ENCODE results near the gene IL10. TPM values are rescaled to one million over a fixed set of nuclear protein-coding genes. Genes with fewer than 3 reads are reported as not detected.
"Not testable (repeated sequence)": the region's sequence is repeated elsewhere in the genome, so short reads cannot be mapped to it uniquely, and the experiment has no call there.

IL10 gene
- total RNA-seq, 1 donor from 2014 or later: 0.68 TPM

DNA sequence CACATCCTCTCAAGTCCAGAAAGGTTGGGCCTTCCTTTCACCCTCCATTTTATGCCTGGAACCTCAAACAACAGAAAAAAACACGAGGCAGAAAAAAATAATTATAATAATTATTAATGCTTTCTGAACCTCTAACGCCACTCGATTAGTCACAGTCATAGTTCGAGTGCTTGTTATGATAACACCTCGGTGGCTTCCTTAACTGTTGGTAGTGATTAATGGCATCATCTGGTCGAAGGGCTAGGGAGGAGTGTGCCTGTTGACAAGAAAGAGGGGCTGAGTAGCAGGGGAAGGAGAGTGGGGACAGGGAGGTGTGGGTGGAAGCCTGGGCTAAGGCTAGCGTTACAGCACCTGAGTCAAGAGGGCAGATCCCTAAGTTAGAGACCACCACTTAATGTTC lies 21.3 kb upstream of the IL10 start:
- no peak for DNase-seq (ENCODE audit: low spot score)

DNA sequence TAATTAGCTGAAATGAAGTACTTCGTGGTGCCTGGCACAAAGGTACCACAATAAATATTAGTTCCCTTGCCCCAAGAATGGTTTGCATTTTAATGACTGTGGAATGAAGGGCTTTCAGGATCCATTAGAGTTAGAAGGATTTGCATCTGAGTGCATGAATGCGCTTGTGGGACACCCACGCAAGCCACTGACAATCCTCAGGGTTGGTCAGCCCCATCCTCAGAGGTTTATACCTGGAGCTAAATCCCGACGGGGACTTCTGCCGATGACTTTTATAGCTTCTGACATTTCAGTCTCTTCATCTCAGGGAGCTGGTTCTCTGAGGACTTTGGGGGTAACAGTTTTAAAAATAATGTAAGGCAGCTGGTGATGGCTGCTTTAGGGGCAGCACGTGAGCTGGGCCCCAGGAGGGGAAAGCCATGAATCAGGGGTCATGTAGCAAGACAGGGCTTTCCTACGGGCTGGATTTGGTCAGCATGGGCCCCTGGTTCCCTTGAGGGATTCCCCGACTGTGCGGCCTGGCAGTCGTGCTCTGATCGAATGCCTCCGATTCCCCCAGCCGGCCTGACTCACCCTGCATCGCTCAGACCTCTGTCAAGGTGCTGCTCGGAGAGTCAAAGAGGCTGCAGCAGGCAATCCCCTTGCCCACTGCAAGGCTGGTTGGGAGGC lies 20.8 kb upstream of the IL10 start:
- no peak for DNase-seq (ENCODE audit: low spot score)

DNA sequence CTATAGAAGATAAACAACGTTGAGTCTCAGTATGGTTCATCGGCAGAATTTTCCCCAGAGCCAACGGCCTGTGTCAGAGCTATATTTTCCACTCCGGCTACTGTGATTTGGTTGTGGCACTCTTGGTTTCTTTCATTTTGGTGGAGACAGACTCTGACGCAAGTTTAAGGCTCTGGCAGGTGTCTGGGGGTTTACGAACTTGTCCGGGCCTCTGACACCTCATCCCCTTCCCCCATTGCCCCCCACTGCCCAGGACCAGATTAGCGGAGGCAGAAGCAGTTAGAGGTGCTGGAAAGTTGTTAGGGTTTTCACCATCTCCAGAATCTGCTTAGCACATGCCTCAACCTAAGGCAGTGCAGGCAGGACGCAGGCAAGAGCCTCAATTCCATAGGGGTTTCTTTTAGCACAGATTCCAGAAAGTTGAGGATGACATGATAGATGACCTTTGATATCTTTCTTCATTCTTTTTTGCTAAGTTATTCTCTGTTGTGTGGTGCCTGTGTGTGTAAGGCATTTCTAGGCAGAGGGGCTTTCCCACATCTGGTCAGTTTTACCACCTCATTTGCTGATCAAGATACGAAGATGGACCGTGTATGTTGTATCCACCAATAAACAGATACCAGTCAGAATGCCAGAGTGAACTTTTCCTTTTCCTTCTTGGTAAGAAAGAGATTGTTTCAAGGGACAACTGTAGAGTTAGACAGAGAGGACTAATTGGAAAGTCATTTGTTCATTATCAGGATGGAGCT lies 18.4 kb upstream of the IL10 start:
- no peak for DNase-seq (ENCODE audit: low spot score)

DNA sequence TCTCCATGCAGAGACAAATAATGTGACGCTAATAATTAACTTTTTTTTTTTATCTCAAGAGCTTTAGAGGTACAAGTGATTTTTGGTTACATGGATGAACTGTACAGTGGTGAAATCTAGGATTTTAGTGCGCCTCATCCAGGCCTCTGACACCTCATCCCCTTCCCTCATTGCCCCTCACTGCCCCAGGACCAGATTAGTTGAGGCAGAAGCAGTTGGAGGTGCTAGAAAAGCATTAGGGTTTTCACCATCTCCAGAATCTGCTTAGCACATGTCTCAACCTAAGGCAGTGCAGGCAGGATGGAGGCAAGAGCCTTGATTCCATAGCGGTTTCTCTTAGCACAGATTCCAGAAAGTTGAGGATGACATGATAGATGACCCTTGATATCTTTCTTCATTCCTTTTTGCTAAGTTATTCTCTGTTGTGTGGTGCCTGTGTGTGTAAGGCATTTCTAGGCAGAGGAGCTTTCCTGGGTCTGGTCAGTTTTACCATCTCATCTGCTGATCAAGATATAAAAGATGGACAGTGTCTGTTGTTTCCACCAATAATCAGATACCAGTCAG lies 16.3 kb upstream of the IL10 start:
- DNase-seq (ENCODE audit: low spot score): no peak

DNA sequence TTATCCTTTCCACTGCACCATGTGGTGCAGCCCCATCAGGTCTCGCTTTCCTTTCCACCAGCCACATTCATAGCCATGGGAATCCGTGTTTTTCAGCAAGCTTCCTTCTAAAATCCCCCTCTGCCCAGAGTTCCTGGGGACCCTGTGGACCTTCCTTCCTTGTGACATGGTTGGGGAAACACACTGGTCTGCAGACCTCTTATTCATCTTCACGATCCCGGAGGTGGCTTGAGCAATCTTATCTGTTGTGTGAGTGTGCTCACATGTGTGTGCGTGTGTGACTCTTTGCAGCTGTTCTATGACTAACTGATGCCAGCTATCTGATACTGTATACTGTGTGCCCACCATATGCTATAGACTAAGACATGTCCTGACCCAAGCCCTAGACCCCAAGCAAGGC lies 15.6 kb upstream of the IL10 start:
- DNase-seq (ENCODE audit: low spot score): no peak

DNA sequence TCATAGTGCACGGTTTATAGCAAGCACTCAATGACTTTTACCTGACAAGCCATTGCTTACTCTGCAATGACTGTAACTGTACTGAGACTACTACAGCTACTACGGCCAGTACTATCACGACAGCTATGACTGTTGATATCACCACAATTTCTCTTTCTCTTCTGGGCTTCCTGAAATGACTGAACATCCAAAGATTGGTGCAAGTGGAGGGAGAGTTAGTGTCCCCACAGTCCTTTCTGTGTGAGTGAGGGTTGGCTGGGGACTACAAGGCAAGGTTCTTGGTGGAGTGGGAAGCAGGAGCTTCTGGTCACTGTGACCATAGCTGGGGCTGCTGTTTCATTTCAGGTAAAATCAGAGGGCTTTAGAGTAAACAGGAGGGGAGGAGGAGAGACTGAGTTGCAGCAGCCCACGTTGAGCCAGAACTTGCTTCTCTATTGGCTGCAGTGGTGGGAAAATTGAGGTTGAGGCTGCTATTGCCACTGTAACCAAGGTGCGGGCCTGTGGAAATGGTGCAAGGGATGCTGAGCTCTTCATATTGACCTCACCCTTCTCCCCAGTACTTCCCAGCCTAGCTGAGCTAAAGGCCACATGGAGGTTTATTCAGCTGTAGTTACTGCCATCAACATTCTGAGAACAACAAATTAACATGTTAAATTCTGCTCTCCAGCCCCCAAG lies 14.1 kb upstream of the IL10 start:
- DNase-seq (ENCODE audit: low spot score): no peak

DNA sequence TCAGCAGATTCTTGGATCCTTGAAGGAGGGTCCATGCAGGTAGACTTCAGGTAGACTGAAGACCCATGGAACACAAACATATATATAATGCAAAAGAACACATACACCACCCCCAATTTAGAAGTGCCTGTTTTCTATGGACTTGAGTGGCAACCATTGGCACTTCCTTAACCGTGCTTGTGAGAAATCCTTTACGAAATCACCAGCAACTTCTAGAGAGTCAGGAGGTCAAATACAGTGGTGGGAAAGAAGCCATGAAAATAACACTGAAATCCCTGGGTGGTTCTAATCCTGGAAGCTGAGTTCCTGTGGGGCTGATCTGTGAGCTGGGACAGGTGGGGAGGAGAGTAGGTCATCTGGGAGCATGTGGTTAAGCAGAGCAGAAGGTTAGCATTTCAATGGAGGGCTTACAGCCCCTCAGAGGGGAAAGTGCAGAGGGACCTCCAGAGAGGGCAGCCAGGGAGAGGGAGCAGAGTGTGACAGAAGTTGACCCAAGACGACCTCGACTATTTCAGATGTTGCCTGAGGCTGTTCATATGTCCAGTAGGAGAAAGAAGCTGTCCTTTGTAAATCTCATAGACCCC lies 13.0 kb upstream of the IL10 start:
- DNase-seq (ENCODE audit: low spot score): no peak

DNA sequence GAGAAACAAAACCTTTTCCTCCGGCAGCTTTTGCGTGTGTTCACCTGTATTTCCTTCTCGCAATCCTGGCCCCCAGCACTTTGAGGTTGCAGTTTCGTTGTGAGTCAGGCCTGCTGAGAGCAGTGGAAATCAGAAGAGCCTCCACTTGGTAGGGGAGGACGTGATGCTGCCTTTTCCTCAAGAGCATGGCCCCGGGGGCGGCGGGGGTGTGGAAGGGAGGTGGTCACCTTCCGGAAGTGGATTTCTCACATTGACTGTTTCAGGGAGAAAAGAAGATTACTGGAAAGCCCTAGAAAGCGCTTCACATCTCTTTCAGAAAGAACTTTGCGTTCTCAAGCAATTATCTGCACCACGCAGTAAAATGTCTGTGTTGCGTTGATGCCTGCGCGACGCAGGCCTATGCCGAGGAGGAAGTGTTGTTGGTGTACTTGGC lies 12.2 kb upstream of the IL10 start:
- no peak for DNase-seq (ENCODE audit: low spot score)

DNA sequence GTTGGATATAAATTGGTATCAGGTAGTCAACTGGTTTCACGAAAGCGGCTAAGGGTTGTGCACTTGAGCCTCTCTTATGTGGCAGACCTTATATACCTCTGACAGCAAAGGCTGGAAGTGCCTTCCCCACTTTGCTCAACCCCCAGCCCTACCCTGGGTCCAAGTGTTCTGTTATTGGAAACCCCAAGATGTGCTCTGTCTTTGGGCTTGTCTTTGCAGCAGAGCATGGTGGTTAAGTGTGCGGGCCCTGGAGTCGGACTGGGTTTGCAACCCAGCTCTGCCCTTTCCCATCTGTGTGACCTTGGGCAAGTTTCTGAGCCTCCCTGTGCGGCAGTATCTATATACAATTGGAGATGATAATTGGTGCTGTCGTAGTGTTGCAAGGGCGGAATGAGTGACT lies 11.2 kb upstream of the IL10 start:
- DNase-seq (ENCODE audit: low spot score): no peak

DNA sequence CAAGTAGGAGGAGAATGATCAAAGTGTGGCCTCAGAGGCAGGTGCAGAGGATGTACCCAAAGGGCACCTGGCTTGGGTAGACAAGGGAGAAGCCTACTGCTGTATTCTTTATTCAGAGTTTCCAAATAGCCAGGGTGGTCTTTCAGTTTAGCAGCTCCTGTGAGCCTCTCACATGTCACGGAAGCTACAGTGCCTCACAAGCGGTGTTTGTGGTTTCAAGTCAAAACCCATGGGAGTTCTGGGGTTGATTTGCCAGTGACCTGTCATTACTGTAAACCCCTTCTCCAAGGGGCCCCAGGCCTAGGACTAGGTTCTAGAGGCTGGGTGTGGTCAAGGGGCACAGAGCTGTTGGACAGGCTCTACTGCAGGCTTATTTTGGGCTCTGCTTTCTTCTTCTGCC lies 10.2 kb upstream of the IL10 start:
- DNase-seq (ENCODE audit: low spot score): no peak

DNA sequence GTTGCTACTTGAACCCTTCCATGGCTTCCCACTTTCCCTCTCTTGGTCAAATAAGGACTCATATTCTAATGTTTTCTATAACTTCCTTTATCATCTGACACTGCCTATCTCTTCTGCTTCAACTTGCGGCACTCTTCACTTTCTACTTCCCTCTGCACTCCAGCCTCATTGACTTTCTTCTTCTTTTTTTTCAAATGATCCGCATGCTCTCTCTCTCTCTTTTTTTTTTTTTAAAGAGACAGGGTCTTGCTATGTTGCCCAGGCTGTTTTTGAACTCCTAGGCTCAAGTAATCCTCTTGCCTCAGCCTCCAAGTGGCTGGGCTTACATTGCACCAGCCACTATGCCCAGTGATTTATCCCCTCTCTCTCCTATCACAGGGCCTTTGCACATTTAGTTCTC lies 7.3 kb upstream of the IL10 start:
- no peak for DNase-seq (ENCODE audit: low spot score)

DNA sequence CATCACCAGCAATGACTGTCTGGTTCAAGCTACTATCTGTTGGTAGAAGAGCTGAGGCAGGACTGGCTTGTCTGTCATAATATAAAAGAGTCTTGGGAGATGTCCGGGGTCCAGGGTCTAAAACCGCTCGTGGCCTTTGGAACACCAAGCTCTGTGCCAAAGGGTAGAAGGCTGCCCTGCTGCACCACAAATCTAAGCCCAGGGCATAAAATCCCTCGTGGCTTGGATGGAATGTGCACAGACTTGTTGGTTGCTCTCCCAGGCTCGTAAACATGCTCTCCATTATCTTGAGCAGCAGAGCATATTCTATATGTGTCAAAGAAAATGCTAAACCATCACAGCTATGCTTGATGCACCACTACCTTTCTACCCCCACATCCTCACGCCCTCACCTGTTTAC lies 6.6 kb upstream of the IL10 start:
- DNase-seq (ENCODE audit: low spot score): not testable (repeated sequence)

DNA sequence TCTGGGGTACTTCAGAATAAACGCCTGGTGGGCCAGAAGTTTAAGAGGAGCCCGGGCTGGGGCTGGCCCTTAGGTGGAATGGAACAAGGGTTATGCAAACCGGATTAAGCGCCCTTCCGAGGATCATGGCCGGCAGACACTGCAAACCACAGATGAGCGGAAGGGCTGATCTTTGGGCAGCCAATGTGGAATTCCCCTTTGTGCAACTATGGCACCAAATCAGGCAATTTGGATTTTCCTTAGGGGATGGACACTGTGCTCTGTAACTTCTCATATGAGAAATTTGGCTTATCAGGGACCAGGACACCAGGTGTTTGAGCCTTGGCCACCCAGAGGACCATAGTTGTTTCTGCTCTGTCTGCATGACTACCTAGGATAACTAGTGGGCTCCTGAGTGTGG lies 5.7 kb upstream of the IL10 start:
- DNase-seq (ENCODE audit: low spot score): no peak

DNA sequence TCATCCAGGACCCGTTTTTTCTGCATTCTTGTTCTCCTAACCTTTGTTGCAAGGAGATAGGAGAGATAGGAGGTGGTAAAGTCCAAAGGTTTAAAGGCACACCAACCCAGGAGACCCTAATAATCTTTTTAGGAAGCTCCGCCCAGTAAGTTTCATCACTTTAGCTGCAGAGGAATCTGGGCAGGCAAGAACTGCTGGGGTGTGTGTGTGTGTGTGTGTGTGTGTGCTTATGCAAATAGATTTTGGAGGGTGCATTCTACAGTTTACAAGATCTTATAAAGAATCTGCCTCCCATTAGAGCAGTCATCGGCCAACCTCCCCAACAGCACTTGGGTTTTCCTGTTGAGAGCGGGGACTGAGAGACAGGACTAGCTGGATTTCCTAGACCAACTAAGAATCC lies 3.9 kb upstream of the IL10 start:
- DNase-seq (ENCODE audit: low spot score): peak; percentile 64

DNA sequence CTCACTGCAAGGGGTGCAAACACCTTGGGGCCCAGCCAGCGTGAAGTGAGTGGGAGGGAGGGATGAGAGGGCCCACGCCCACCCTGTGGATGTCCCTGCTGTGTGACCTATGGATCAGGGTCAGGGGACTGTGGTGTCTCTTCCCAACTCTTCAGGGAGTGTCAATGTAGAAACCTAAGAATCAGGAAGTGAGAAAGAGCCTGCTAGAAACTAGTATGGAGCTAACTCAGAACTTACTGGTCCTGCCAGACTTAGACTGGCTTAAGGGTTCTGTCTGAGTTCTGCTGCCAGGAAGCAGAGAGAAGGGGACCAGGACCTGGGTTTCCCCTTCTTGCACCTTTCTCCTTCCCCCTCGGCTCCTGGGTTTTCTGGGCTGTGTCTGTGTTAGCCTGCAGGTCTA lies 1.8 kb upstream of the IL10 start:
- DNase-seq (ENCODE audit: low spot score): no peak

DNA sequence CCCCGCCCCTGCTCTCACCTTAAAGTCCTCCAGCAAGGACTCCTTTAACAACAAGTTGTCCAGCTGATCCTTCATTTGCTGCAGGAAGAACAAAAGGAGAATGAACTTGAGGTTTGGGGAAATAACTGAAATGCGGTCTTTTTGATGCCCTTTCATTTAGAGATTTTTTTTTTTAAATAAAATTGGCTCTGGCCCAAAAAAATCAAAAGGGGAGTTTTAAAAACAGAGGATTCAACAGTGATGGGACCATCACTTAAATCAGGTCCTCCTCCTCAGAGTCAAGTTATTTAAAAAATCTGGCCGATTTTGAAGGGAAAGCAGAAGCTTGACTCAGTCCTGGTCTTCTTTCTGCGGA lies 979 bp downstream of the IL10 start:
- no peak for DNase-seq (ENCODE audit: low spot score)

DNA sequence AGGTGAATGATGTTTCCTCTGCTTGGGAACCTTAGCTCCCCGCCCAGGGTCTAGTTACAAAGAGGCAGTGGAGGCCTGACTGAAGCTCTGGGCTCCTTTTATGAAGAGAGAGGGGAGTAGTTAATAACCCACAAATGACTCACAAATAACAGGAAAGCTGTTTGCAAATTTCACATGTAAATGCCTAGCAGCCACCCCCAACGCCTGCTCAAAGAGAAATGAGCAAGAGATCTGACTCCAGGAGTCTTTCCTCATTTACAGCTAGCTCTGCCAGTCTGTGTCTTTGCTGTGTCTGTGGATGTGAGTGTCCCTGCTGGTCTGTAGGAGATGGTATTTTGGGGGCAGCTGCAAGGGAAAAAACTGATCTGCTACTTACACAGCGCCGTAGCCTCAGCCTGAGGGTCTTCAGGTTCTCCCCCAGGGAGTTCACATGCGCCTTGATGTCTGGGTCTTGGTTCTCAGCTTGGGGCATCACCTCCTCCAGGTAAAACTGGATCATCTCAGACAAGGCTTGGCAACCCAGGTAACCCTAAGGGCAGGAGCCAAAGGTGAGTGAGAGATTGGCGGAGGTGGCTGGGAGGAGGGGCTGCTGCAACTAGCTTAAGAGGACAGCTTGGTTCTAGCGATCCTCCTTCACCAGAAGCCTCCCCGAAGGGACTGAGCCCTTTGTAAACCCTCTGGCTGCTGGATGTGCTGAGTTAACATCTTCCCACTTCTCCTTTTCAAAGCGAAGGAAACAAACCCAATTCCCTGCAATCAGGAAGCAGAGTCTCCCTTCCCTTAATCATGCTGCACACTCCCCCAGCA lies 1.6 kb downstream of the IL10 start, which contains the start of gene IL19:
TSS of gene IL19 (plus strand) at position 243 of the 807 bp plus-strand sequence. CDS start 65,890 bp downstream, outside the sequence.
- no peak for DNase-seq (ENCODE audit: low spot score)

DNA sequence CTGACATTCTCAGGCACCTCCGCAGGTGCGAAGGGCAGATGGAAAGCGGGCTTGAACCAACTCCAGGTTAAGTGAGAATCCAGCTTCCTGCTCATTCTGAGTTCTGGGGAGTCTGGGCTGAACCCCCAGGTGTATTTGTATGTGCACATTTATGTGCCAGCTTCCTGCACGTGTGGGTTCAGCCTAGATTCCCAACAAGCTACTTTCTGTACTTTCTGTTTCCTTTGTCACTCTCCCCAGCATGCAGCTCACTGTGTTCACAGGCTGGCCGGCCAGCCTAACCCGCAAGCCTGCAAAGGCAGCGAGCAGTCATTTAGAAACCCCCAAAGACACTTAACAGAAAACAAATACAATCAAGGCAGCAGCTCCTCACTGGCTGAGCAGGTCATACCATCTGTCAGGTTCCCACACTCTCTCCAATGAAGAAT lies 3.0 kb downstream of the IL10 start:
- no peak for DNase-seq (ENCODE audit: low spot score)

DNA sequence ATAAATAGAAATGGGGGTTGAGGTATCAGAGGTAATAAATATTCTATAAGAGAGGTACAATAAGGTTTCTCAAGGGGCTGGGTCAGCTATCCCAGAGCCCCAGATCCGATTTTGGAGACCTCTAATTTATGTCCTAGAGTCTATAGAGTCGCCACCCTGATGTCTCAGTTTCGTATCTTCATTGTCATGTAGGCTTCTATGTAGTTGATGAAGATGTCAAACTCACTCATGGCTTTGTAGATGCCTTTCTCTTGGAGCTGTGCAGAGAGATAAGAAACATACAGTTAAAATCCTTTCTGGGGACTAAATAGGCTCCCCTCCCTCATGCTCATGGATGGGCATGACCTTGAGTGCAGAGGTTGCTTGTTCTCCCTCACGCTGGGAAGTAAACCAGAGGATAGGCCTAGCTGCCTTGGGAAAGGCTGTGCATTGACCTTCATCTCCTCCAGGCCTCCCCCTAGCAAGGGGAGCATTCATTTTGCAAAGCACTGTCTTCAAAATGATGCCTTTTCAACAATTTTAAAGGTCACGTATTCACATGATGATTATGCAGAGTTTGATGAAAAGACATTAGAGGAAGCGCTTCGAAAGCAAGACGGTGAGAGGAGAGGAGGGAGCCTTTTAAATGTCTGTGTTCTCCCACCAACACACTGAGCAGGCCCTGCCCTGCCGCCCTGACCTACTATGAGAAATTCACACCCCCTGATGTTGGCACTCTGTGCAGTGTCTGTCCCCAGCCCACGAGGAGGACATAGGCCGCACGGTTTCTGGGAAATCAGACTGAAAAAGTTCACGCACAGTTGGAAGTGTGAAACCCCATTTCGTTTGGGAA lies 3.6 kb downstream of the IL10 start:
- DNase-seq (ENCODE audit: low spot score): no peak

DNA sequence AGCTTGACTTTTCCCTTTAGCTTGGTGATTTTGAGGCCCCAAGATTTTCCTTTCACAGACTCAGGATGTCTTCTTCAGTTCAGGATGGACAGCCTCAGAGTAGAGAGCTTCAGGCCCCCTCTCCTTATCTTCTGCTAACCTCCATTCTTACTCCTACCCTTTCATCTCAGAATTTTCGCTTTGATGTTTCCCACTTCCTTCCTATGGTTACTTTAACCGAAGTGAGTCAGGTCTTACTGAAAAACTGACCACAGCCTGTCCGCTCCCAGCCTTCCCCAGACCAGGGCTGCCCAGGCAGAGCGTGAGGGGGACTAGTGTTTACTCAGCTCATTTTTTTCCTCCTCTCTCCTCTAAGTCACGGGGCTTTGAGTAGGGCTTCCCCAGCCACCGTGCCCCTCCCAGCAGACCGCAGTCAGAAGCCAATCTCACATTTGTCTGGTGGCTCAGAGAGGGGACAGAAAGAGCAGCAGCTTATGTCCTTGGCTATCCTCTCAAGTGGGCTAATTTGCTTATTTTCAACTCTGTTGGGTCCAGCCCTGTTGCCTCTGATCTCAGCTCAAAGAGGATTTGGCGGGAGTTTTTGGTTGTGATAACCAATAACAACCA lies 5.9 kb downstream of the IL10 start:
- DNase-seq (ENCODE audit: low spot score): peak; percentile 63
